Measurements from ENCODE around the gene KCNK3.
"Not testable (repeated sequence)": the region's sequence is repeated elsewhere in the genome, so short reads cannot be mapped to it uniquely, and the experiment has no call there.

The KCNK3 gene

DNA sequence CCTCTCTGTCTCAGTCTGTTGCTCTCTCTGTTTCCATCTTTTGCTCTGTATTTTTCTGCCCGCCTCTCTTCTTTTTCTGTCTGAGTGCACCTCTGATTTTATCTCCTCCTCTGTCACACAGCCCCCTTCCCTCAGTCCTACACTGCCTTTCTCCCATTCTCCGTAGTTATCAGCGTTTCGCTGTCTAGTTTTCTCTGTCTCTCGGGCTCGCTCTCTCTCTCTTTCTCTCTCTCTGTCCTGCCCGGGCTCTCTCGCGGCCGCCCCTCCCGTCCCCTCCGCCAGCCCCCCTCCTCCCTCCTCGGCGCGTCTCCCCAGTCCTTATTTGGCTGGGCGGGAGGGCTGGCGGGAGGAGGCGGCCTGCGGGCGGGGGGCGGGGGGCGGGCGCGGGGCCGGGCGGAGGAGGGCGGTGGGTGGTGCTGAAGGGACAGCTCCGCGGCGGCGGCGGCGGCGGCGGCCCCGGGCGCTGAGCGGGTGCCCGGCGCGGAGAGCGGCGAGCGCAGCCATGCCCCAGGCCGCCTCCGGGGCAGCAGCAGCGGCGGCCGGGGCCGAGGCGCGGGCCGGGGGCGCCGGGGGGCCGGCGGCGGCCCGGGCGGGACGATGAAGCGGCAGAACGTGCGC, at the start of gene KCNK3:
KCNK3 (plus strand) TSS at position 444 of the 618 bp plus-strand sequence; CDS start at position 598, 154 bp downstream.
- peak; percentile 86 for DNase-seq

DNA sequence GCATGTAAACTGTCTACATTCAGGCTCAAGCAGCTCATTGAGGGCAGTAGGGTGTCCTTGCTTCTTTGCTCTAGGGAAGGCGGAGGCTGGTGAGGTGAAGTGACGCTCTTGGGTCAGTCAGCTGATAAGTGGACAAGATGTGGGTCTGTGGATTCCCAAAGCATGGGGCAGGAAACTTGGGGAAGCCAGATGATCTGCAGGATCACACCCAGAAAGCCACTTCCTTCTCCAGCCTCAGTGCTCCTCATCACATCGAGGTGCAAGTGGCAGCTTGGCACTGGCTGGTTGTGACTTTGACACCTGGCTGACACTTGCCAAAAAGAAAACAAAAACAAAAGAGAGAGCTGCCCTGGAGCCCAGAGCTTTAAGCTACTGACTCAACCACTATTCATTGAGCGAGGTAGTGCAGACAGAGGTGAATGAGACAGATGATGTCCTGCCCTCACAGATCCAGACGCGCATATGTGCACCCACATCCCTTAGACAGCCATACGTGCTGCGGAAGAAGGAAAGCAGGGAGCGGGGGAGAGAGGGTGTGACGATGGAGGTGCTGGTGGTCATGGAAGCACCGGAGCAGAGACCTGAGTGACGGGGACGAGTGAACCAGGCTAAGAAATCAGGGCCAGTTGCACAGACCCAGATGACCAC, 48.2 kb upstream of the KCNK3 start:
- DNase-seq = no peak

DNA sequence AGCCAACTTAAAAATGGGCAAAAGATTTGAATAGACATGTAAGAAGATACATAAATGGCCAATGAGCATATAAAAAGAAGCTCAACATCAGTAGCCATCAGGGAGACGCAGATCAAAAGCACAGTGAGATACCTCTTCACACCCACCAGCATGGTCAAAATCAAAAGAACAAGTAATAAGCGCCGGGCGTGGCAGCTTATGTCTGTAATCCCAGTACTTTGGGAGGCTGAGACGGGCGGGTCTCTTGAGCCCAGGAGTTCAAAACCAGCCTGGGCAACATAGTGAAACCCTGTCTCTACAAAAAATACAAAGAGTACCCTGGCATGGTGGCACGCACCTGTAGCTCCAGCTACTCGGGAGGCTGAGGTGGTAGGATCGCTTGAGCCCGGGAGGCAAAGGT, 46.8 kb upstream of the KCNK3 start:
- no peak for DNase-seq

DNA sequence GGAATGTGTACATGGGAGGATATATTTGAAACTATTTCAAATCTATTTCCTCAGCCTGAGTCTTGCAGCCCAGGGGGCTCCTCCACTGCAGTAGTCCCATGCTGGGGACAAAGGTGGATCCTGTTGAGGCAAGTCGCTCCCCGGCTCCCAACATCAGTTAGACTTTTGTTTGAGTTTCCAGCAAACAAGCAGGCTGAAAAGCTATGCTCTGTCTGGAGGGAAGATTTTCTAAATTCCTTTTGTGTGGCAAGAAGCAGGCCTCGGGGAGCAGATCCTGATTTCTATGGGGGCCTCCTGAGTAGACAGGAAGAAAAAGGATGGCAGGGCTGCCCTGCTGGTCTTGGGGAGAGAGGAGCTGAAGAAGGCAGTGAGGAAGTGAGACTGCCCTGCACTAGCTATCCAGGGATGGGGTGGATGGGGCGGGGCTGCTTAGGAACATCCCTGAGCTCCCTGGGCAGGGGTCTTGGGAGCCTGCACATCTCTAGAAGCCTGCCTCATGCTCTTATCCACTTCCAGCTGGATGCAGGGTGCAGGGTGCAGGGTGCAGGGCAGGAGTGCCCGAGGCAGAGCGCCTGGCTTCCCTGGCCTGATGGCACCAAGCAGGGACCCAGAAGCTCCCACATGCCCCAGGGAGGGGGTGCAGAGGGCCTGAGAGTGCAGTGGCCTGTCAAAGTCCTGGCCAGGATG, 45.4 kb upstream of the KCNK3 start:
- no peak for DNase-seq

DNA sequence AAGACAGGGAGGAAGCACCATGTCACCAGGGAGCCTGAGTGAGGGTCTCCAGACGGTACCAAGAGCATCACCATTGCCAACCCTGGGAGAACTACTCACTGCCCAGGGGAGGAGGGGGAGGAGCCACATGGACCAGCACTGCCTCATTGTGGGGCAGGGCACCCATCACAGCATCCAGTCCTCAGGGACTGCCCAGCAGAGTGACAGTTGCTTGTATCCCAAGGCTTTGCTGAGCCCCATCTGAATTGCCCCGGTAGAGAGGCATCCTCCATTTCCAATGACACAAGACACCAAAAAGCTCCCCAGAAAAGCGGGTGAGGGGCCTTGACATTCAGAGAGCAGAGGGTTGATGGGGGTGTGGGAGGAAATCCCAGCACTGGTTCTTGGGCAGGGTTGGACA, 44.5 kb upstream of the KCNK3 start:
- no peak for DNase-seq

DNA sequence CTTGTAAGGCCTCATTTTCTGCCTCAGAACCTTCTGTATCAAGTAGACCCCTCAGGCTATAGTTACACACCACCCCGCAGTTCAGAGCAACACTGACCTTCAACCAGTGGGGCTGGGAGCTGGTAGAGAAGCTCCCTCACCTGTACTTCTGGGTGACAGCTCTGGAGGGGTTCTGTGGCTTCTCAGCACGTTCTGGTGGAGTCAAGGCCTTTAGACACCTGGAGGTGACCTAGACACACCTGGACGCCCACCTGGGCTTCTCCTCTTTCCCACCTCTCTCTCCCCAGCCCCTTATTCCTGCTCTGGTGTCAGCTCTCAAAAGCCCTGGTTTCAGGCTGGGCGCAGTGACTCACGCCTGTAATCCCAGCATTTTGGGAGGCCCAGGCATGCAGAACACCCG, 44.0 kb upstream of the KCNK3 start:
- no peak for DNase-seq

DNA sequence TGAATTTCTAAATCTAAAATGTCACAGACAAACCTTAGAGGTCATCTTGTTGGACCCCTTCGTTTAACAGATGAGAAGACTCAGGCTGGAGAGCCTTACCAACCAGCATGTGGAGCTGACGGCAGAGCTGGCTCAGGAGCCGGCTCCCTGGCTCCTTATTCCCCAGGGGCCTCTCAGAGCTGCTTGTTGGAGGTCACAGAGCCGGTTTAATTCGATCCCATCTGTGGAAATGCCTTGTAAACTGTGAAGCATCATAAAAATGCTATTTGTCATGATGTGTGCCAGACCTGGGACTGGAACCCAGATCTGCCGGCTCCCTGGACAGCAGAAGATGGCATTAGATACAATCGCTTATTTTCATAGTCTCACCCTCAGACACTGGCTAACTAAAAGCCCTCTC, 43.2 kb upstream of the KCNK3 start:
- no peak for DNase-seq

DNA sequence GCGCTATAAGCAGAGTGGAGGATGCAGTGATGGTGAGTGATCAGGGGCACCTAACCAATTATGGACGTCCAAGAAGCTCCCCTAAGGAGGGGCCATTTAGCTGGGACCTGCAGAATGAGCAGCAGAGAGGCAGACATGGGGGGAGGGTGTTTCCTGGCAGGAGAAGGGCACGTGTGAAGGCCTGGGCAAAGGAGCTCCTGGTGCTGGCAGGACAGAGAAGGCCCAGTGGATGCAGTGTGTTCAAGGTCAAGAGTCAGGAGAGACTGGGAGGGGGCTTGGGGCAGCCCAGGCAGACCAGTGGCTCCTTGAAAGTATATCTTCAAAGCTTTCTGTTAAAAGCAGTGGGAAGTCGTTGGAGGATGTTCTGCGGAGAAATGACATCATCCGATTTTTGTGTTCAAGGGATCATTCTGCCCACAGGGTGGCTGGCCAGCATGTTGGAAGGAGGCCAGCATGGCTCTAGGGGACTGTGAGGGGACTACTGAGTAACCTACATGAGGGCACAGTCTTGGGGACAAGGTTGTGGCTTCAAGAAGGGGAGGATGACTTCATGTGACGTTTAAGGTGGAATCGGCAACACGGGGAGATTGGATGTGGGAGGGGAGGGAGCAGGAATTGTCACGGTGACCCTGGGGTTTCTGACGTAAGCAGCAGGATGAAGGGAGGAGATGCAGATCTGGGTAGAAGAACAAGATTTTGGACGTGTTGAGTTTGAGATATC, 42.4 kb upstream of the KCNK3 start:
- DNase-seq = no peak

DNA sequence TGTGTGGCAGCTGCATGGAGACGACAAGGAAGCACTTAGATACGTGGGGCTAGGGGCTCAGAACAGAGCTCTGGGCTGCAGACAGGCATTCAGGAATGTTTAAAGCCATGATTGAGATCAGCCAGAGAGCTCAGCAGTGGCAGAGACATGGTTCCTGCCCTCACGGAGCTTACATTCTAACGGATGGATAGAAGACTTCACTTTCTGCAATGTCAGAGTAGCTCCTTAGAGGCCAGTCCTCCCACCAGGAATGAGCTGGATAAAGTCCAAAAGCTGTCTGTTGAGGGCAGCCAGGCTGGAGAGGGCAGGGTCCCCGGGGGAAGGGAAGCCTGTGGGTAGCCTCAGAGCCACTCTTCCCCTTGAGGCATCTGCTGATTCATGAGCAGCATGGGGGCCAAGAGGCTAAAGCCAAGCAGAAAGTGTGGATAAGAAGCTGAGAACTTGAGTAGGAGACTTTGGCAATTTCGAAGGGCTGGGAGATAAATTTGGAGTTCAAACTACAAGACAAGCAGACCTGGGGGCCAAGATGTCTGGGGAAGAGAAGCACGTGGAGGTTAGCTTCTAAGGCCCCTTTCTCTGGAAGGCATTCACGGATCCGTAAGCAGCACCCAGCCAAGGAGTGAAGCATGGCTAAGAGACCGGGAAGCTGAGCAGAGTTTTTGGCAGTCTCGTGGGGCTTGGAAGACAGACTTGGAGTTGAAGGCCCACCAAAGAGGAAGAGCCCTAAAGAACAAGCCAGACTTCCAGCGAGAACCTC, 41.6 kb upstream of the KCNK3 start:
- no peak for DNase-seq

DNA sequence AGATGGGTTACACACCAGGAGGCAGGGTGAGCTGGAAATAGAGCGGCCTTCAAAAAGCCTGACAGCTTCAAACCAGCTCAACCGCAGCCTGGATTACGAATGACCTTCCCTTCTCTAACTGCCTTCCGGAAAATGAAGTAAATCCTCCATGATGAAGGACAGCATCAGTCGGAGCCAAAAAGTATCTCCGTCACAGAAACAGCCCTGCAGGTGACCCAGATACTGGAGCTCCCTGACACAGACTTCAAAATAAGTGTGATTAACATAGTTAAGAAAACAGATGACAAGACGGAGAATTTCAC, 41.1 kb upstream of the KCNK3 start:
- no peak for DNase-seq

DNA sequence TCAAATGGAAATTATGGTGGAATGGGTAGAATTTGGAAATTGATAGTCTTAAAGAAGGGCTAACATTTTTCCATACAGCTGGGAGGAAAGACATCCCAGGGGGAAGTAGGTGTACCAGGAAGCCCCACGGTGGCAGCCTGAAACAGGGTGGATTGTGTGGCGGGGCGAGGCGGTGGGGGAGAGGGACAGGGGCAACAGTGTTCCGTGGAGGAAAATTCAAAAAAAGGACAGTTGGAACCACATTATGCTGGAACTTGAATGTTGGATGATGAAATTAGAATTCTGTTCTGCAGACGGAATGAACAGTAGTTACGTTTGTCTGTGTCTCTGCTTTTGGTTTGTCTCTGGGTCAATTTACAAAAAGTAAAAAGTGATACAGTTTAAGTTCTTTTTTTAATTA, 40.7 kb upstream of the KCNK3 start:
- DNase-seq = no peak

DNA sequence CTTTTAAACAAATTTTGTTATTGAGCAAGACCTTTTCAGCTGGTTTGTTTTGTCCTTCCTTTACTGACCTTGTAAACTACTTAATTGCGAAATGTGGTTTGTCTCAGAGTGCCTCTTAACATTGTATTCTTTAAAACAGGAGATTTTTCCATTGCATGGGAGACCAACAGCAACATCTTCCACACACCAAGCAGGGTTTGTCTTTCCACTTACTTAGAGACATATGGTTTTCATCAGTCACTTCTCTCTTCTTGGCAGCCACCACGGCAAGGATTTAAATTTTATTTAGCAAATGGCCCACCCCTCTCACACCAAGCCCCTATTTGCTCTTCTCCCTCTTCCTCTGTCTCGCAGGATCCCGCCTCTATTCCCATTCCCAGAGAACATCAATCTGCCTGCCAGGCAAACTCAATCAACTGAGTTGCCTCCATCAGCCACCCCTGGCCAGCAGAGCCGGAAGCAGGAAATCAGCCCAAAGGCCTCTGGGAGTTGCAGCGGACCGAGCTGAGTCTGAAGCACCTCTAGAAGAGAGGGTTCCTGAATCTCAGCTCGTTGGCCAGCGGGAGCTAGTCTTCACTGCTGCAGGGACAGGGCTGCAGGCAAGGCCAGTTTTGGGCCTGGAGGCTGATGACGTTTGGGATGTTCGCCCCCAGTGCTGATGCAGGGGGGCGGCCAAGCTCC, 40.0 kb upstream of the KCNK3 start:
- no peak for DNase-seq

DNA sequence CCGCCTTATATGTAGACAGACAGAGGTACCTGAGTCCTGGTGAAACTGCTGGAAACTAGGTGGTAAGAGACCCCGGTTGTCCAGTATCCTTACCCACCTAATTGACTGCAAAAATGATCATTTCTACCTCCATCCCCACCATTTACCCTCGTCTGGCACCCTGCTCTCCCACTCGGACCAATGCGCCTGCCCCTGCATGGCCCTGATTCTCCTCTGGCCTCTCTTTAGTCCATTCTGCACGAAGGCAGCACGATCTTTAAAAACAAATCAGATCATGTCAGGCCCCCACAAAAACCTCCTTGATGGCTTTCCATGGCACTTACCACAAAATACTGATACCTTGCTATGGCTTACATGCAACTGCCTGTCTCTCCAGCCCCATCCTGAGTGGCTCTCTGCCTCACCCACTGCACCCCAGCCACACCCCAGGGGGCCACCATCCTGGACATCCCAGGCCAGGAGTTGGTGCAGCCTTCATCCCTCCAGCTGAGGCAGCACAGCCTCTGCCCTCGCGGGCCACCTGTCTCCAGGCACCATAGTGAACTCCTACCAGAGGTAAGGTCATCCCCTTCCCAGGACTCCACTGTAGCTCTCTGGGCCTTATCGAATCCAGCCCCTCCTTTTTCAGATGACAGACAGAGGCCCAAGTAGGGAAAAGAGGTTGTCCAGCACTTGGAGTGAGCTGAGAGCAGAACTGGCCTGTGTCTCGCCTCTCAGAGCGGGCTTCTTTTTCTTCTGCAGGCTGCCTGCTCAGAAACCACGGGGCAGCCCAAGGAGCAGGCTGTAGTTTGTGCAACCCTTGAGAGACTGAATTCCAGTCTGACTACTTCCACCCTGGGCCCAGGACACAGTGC, 39.1 kb upstream of the KCNK3 start:
- DNase-seq = peak; percentile 45

DNA sequence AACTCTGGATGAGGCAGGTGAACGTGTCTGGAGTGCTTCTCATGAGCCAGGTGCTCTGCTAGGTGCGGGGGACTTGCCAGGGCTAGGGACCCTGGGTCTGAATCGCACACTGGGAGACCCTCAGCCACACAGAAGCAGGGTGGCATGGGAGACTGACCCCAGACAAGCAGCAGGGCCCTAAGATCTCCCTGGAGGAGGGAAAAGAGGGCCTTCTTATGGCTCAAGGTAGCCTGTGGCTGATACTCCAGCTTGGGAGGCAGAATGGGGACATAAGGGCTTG, 38.5 kb upstream of the KCNK3 start:
- DNase-seq = no peak

DNA sequence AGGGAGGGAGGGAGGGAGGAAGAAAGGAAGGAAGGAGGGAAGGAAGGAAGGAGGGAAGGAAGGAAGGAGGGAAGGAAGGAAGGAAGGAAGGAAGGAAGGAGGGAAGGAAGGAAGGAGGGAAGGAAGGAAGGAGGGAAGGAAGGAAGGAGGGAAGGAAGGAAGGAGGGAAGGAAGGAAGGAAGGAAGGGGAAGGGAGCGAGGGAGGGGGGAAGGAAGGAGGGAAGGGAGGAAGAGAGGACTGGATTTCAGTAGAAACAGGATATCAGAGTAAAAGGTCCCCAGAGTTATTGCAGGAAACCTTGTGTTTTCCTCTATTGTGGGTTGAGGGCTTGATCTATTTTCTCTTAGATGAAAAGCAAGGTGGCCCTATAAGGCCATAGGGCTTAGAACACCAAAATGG, 37.4 kb upstream of the KCNK3 start:
- DNase-seq = not testable (repeated sequence)

DNA sequence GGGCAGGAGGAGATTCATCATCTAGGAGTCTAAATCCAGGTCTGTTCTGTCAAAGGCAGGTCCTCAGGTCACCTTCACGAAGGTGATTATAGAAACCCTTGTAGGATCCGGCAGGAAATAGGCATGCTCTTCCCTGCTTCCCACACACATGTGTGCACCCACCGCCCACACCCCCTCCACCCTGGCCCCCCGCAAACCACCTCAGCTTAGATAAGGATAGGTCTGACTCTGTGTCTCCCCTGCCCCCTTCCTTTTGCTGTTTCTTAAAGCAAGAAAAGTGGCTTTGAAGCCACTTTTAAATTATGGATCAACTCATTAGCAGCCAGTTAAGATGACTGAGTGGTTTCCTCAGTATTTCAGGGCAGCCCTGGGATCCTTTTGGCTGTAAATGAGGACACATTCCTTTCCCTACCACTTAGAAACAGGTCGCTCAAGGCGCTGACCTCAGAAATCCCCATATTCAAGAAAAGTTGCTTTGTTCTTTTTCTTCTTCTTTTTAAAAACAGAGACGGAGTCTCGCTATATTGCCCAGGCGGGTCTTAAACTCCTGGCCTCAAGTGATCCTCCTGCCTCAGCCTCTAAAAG, 36.8 kb upstream of the KCNK3 start:
- no peak for DNase-seq

DNA sequence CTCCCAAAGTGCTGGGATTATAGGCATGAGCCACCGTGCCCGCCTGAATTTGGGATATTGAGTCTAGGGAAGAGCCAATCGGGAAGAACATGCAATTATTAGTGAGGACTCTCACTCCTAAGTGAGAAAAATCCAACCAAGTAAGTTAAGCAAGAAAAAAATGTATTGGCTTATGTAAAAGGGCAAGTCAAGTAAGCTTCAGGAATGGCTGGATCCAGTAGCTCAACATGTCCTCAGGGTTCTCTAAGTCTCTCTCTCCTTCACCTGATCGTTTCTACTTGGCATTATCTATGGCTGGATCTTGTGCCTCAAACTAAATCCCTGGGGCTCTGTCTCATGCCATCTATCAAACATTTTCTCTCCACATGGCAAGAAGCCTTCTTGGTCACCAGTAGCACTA, 35.3 kb upstream of the KCNK3 start:
- no peak for DNase-seq

DNA sequence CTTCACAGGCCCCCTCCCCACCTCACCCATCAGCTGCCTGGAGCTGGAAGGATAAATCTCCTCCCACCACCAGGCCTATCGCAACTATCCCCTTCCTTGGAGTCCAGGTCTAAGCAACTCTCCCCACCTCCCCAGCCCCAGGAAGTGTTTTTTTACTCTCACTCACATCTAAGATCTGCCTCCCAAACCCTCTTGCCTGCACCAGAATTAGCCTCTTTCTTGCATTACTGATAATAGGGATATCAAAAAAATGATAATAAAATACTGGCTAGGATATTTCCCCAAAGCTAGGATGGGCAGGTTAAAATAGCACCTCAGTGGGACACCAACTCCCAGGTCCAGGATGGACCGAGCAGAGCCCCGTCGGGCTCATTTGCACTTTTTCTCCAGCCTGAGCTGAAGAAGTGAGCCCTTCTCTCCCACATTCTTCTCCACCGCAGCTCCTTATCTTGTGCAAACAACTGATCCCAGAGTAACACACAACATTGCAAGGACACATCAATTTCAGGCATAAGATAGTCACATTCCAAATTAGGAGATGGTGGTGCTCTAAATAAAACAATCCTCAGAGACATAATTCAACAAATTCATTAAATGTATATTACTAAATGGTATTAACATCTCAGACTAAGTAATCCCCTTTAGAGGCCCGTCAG, 33.7 kb upstream of the KCNK3 start:
- no peak for DNase-seq

DNA sequence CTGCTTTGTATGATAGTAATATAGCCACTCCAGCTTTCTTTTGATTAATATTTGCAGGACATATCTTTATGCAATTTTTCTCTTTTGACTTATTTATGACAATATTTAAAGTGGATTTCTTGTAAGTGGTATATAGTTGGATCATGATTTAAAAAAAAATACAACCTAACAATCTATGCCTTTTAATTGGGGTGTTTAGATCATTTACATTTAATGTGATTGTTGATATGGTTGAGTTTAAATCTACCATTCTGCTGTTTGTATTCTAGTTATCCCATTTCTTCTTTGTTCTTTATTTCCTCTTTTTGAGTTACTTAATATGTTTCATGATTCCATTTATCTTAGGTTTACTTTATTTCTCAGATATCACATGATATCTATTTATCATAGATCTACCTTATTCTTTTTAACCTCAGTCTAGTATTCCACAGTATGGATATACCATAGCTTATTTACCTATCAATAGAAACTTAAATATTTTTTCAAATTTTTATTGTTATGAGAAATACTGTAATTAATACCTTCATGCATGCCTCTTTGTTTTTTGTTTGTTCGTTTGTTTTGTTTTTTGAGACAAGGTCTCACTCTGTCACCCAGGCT, 32.1 kb upstream of the KCNK3 start:
- no peak for DNase-seq

DNA sequence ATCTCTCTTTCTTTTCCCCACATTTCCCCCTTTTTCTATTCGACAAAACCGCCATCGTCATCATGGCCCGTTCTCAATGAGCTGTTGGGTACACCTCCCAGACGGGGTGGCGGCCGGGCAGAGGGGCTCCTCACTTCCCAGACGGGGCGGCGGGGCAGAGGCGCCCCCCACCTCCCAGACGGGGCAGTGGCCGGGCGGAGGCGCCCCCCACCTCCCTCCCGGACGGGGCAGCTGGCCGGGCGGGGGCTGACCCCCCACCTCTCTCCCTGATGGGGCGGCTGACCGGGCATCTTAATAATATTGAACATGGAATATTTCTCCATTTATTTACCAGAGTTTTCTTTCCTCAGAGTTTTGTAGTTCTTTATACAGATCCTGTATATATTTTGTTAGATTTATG, 27.2 kb upstream of the KCNK3 start:
- not testable (repeated sequence) for DNase-seq

DNA sequence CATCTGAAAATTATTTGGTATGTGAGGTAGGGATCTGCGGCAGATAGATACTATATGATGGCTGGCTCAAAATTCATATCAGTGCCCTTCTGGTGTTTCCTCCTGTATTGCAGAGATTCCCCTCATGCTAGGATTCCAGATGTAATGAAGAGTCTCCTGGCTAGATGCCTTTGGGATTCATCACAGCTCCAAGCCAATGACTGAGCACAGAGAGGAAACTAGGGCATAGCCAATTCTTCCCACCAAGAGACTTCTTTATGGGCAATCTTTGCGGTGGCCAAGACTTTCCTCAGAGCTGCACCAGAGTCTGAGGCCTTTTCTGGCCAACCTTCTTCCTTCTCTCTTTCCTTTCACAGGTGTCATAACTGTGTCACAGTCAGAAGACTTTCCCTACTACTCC, 25.9 kb upstream of the KCNK3 start:
- DNase-seq = no peak
